Nephron (organoid): Measurements from ENCODE around the gene C10orf53.

Experiments used
- H3K27ac Mint-ChIP-seq, 3 experiments: 2 replicates each; pipeline ENCODE4 v1.8.0; 2020; ENCODE audit warnings: mixed read lengths in 3 of 3, mild to moderate bottlenecking in 2 of 3, moderate library complexity in 1 of 3
- H3K27me3 Mint-ChIP-seq: 2 replicates; pipeline ENCODE4 v1.8.0; 2021; ENCODE audit warnings: low read depth, mild to moderate bottlenecking, moderate library complexity, mixed read lengths
- H3K36me3 Mint-ChIP-seq: 2 replicates; pipeline ENCODE4 v1.8.0; 2020; ENCODE audit warnings: low read depth, mixed read lengths
- H3K4me1 Mint-ChIP-seq: 2 replicates; pipeline ENCODE4 v1.8.0; 2020; ENCODE audit warnings: mixed read lengths
- H3K4me3 Mint-ChIP-seq, 3 experiments: 2 replicates each; pipeline ENCODE4 v1.8.0; 2020; ENCODE audit warnings: mild to moderate bottlenecking in 3 of 3, mixed read lengths in 3 of 3, moderate library complexity in 2 of 3
- H3K9me3 Mint-ChIP-seq: 2 replicates; pipeline ENCODE4 v1.8.0; 2020; ENCODE audit warnings: mixed read lengths
- CTCF ChIP-seq, 3 experiments: fragments of 200-600 bp; sonication (generic); IDR thresholded peaks; one replicate each; pipeline ENCODE4 v1.5.0; 2021; ENCODE audit warnings: antibody characterized with exemption in 3 of 3; ENCODE audit not compliant: unreplicated experiment in 3 of 3

C10orf53 gene

GRCh38 chr10:49737474-49738201 lies 58.2 kb downstream of the C10orf53 start:
- Mint-ChIP-seq H3K9me3 (no peaks in the 10 kb centered on the region), H3K27me3 (peaks cover 4% of the 10 kb centered on the region), H3K36me3 (peaks cover 4% of the 10 kb centered on the region), H3K27ac (no peak overlapping the region), H3K4me3 (no peak overlapping the region), H3K4me1 (no peaks in the 10 kb centered on the region)
- no peak for TF ChIP-seq CTCF (IDR thresholded peaks at IDR 0.05; ENCODE audit: unreplicated experiment in 3 of 3)

- Mint-ChIP-seq H3K36me3 (peaks cover 4% of the 10 kb centered on the region), H3K27ac (no peak overlapping the region), H3K4me3 (no peak overlapping the region), H3K4me1 (no peaks in the 10 kb centered on the region), H3K27me3 (peaks cover 4% of the 10 kb centered on the region), H3K9me3 (no peaks in the 10 kb centered on the region)
- TF ChIP-seq CTCF (IDR thresholded peaks at IDR 0.05; ENCODE audit: unreplicated experiment in 3 of 3) = no peak
Observed at GRCh38 chr10:49738616-49739360, 59.3 kb downstream of the C10orf53 start.

DNA sequence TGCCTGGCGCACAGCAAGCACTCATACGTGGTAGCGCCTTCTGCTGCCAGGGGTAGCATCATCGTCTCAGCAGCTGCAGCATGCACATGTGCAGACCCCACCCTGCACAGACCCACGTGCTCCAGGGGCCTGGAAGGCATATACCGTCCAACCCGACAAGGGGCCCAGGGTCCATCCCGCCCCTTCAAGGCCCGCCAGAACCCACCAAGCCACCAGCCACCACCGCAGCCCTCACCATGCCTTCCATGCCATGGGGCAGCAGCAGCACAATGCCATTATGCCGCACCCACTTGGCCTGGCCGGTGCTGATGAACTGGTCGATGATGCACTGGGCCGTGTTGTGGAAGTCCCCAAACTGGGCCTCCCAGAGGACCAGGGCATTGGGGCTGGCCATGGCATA lies 60.0 kb downstream of the C10orf53 start:
- peaks cover 2% of the 10 kb centered on the region for H3K36me3 Mint-ChIP-seq
- H3K27me3 Mint-ChIP-seq = peaks cover 4% of the 10 kb centered on the region
- TF ChIP-seq CTCF (IDR thresholded peaks at IDR 0.05; ENCODE audit: unreplicated experiment in 3 of 3) = no peak
- H3K27ac Mint-ChIP-seq = no peak overlapping the region
- no peaks in the 10 kb centered on the region for H3K4me1 Mint-ChIP-seq
- no peak overlapping the region for H3K4me3 Mint-ChIP-seq
- no peaks in the 10 kb centered on the region for H3K9me3 Mint-ChIP-seq

GRCh38 chr10:49740346-49741107 lies 61.1 kb downstream of the C10orf53 start:
- Mint-ChIP-seq H3K36me3 (no peaks in the 10 kb centered on the region), H3K27me3 (peaks cover 4% of the 10 kb centered on the region), H3K4me1 (no peaks in the 10 kb centered on the region), H3K4me3 (no peak overlapping the region), H3K27ac (no peak overlapping the region), H3K9me3 (no peaks in the 10 kb centered on the region)
- TF ChIP-seq CTCF (IDR thresholded peaks at IDR 0.05; ENCODE audit: unreplicated experiment in 3 of 3) = no peak

DNA sequence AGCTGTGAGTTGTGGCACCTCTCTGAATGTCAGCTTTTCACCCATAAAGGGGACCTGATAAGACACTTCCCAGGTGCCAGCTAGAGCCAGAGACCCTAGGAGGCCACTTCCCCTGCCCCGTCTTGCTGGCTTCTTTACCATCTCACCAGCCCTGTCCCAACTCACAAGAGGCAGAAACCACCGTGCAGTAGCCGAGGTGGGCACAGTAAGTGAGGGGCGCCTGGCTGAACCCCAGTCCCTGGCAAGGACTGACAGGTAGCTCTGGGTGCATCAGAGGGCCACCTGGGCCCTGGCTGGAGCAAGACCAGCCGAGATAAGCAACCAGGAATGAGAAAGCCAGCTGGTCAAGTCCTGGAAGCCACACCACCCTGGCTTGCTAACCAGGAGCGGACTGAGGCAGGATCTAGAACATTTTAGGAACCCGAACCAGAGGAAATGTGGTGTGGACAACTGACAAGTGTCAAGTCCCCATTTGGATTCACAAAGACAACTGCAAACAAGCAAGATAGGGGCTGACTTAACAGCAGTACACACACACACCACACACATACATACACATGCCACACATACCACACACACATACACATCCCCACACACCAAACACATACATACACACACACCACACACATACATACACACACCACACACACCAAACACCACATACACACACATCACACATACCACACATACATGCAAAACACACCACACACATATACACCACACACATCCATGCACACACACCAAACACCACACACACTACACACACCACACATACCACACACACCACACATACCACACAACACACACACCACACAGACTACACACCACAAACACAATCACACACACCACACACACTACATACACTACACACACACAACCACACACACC lies 61.9 kb downstream of the C10orf53 start:
- no peak overlapping the region for H3K4me3 Mint-ChIP-seq
- no peak overlapping the region for H3K27ac Mint-ChIP-seq
- H3K9me3 Mint-ChIP-seq = no peaks in the 10 kb centered on the region
- no peak for TF ChIP-seq CTCF (IDR thresholded peaks at IDR 0.05; ENCODE audit: unreplicated experiment in 3 of 3)
- H3K27me3 Mint-ChIP-seq = peaks cover 4% of the 10 kb centered on the region
- H3K4me1 Mint-ChIP-seq = no peaks in the 10 kb centered on the region
- no peaks in the 10 kb centered on the region for H3K36me3 Mint-ChIP-seq
